Duodenal mucosa (tissue), 2 donors: ENCODE data around the gene IPCEF1.
"Not testable (repeated sequence)": the region's sequence is repeated elsewhere in the genome, so short reads cannot be mapped to it uniquely, and the experiment has no call there.

ENCODE experiments used
- H3K27ac ChIP-seq: one replicate; pipeline ENCODE4 v1.7.0; 2013; ENCODE audit warnings: low read depth, low read length
- H3K27me3 ChIP-seq, 2 donors: one replicate each; pipeline ENCODE4 v1.7.0; 2013; ENCODE audit warnings: low read length in 2 of 2, control low read depth in 1 of 2; ENCODE audit not compliant: insufficient read depth in 2 of 2, control insufficient read depth in 1 of 2
- H3K36me3 ChIP-seq, 2 donors: one replicate each; pipeline ENCODE4 v1.7.0; 2013; ENCODE audit warnings: low read length in 2 of 2, control low read depth in 1 of 2; ENCODE audit not compliant: insufficient read depth in 2 of 2, control insufficient read depth in 1 of 2
- H3K4me1 ChIP-seq, 2 donors: one replicate each; pipeline ENCODE4 v1.7.0; 2013; ENCODE audit warnings: low read length in 2 of 2, control low read depth in 1 of 2; ENCODE audit not compliant: insufficient read depth in 2 of 2, control insufficient read depth in 1 of 2
- H3K4me3 ChIP-seq, 2 donors: one replicate each; pipeline ENCODE4 v1.7.0; 2013; ENCODE audit warnings: low read length in 2 of 2, low read depth in 1 of 2
- H3K9ac ChIP-seq, 2 donors: one replicate each; pipeline ENCODE4 v1.7.0; 2013; ENCODE audit warnings: low read length in 2 of 2, low read depth in 1 of 2
- H3K9me3 ChIP-seq, 2 donors: one replicate each; pipeline ENCODE4 v1.7.0; 2013; ENCODE audit warnings: low read length in 2 of 2, control low read depth in 1 of 2; ENCODE audit not compliant: control insufficient read depth in 1 of 2

Gene IPCEF1

GRCh38 chr6:154343473-154344308 is 12.9 kb downstream of the IPCEF1 start:
- no peaks in the 10 kb centered on the region for H3K27me3 ChIP-seq
- H3K36me3 ChIP-seq: no peaks in the 10 kb centered on the region
- H3K9me3 ChIP-seq: peaks cover 0 to 1% of the 10 kb centered on the region in 2 donors
- H3K4me3 ChIP-seq: peak overlapping the region; percentile 54 to 66
- no peak overlapping the region for H3K9ac ChIP-seq
- no peaks in the 10 kb centered on the region for H3K4me1 ChIP-seq
- H3K27ac ChIP-seq: no peak overlapping the region

- no peaks in the 10 kb centered on the region for H3K4me1 ChIP-seq
- no peaks in the 10 kb centered on the region for H3K36me3 ChIP-seq
- no peaks in the 10 kb centered on the region for H3K27me3 ChIP-seq
- no peak overlapping the region for H3K9ac ChIP-seq
- no peak overlapping the region for H3K27ac ChIP-seq
- H3K9me3 ChIP-seq: peaks cover 0 to 1% of the 10 kb centered on the region in 2 donors
- H3K4me3 ChIP-seq: no peak overlapping the region
Measured at GRCh38 chr6:154341871-154342270, 14.7 kb downstream of the IPCEF1 start.

- H3K27ac ChIP-seq: no peak overlapping the region
- H3K4me3 ChIP-seq: no peak overlapping the region
- H3K9me3 ChIP-seq: no peaks in the 10 kb centered on the region
- H3K4me1 ChIP-seq: no peaks in the 10 kb centered on the region
- no peak overlapping the region for H3K9ac ChIP-seq
- H3K27me3 ChIP-seq: no peaks in the 10 kb centered on the region
- H3K36me3 ChIP-seq: no peaks in the 10 kb centered on the region
Measured at GRCh38 chr6:154341336-154341735, 15.3 kb downstream of the IPCEF1 start.

- Histone ChIP-seq H3K27me3 (no peaks in the 10 kb centered on the region), H3K9ac (no peak overlapping the region), H3K27ac (no peak overlapping the region), H3K36me3 (no peaks in the 10 kb centered on the region), H3K4me1 (no peaks in the 10 kb centered on the region), H3K9me3 (no peaks in the 10 kb centered on the region), H3K4me3 (no peak overlapping the region)
Measured at GRCh38 chr6:154337406-154338005, 19.1 kb downstream of the IPCEF1 start.

- not testable (repeated sequence) for H3K36me3 ChIP-seq, H3K27ac ChIP-seq, H3K4me1 ChIP-seq, H3K9ac ChIP-seq, H3K27me3 ChIP-seq, H3K4me3 ChIP-seq, H3K9me3 ChIP-seq
Measured at GRCh38 chr6:154334147-154334546, 22.5 kb downstream of the IPCEF1 start.

GRCh38 chr6:154331750-154332149 is 24.9 kb downstream of the IPCEF1 start:
- Histone ChIP-seq H3K27me3 (no peaks in the 10 kb centered on the region), H3K4me1 (no peaks in the 10 kb centered on the region)

GRCh38 chr6:154329350-154330170 is 27.0 kb downstream of the IPCEF1 start:
- H3K4me3 ChIP-seq: peak overlapping the region in 1 of 2 donors; percentile 40
- peak overlapping the region in 1 of 2 donors; percentile 6 for H3K9ac ChIP-seq
- no peaks in the 10 kb centered on the region for H3K36me3 ChIP-seq
- H3K27me3 ChIP-seq: no peaks in the 10 kb centered on the region
- no peaks in the 10 kb centered on the region for H3K4me1 ChIP-seq
- H3K27ac ChIP-seq: no peak overlapping the region
- no peaks in the 10 kb centered on the region for H3K9me3 ChIP-seq

More at GRCh38 chr6:154331750-154332149, 24.9 kb downstream of the IPCEF1 start:
- Histone ChIP-seq H3K27ac (no peak overlapping the region), H3K36me3 (no peaks in the 10 kb centered on the region), H3K9me3 (no peaks in the 10 kb centered on the region), H3K9ac (no peak overlapping the region), H3K4me3 (no peak overlapping the region)

GRCh38 chr6:154327313-154327712 is 29.3 kb downstream of the IPCEF1 start:
- not testable (repeated sequence) for H3K27me3 ChIP-seq, H3K9ac ChIP-seq, H3K36me3 ChIP-seq, H3K4me3 ChIP-seq, H3K4me1 ChIP-seq, H3K9me3 ChIP-seq, H3K27ac ChIP-seq

GRCh38 chr6:154325142-154325541 is 31.5 kb downstream of the IPCEF1 start:
- Histone ChIP-seq H3K27me3 (no peaks in the 10 kb centered on the region), H3K9ac (no peak overlapping the region), H3K9me3 (no peaks in the 10 kb centered on the region), H3K4me3 (no peak overlapping the region), H3K27ac (no peak overlapping the region), H3K4me1 (no peaks in the 10 kb centered on the region), H3K36me3 (no peaks in the 10 kb centered on the region)

- no peaks in the 10 kb centered on the region for H3K4me1 ChIP-seq
- H3K27me3 ChIP-seq: no peaks in the 10 kb centered on the region
- no peaks in the 10 kb centered on the region for H3K36me3 ChIP-seq
- no peaks in the 10 kb centered on the region for H3K9me3 ChIP-seq
- H3K27ac ChIP-seq: no peak overlapping the region
- H3K9ac ChIP-seq: no peak overlapping the region
- no peak overlapping the region for H3K4me3 ChIP-seq
Measured at GRCh38 chr6:154320181-154320580, 36.4 kb downstream of the IPCEF1 start.
